Kidney epithelial cell (primary cell): ENCODE results near the gene TXNDC2. TPM values are rescaled to one million over a fixed set of nuclear protein-coding genes. Genes with fewer than 3 reads are reported as not detected.

Experiments
- DNase-seq: peaks from one replicate; pipeline ENCODE4 v3.0.0-alpha.2; 2010; ENCODE audit warnings: low read depth
- H3K27me3 ChIP-seq: 2 replicates; pipeline ENCODE4 v1.6.0; 2011; ENCODE audit warnings: low read length; ENCODE audit not compliant: control insufficient read depth, insufficient read depth
- H3K36me3 ChIP-seq: 2 replicates; pipeline ENCODE4 v1.5.1; 2011; ENCODE audit warnings: low read length; ENCODE audit not compliant: control insufficient read depth, insufficient read depth
- H3K4me3 ChIP-seq: 2 replicates; pipeline ENCODE4 v1.5.1; 2011; ENCODE audit warnings: low read depth, mild to moderate bottlenecking, control low read depth, low read length
- total RNA-seq: library from RNA; depleted of rRNA; stranded (reverse); fragments of >200 nt; gene quantifications from 2 replicates; pipeline ENCODE4 v1.2.3, GENCODE V29; 2015
- TF ChIP-seq, protein P1 (sequence below): IDR thresholded peaks from 2 replicates; pipeline ENCODE4 v1.5.1; 2011; ENCODE audit warnings: mild to moderate bottlenecking, moderate library complexity, low read length, control low read depth, inconsistent platforms; ENCODE audit not compliant: insufficient read depth, poor library complexity, severe bottlenecking

The TXNDC2 gene
- total RNA-seq, 1 donor from 2014 or later: not detected

GRCh38 chr18:9916808-9917207, 31.0 kb downstream of the TXNDC2 start:
- TF ChIP-seq, protein P1, sequence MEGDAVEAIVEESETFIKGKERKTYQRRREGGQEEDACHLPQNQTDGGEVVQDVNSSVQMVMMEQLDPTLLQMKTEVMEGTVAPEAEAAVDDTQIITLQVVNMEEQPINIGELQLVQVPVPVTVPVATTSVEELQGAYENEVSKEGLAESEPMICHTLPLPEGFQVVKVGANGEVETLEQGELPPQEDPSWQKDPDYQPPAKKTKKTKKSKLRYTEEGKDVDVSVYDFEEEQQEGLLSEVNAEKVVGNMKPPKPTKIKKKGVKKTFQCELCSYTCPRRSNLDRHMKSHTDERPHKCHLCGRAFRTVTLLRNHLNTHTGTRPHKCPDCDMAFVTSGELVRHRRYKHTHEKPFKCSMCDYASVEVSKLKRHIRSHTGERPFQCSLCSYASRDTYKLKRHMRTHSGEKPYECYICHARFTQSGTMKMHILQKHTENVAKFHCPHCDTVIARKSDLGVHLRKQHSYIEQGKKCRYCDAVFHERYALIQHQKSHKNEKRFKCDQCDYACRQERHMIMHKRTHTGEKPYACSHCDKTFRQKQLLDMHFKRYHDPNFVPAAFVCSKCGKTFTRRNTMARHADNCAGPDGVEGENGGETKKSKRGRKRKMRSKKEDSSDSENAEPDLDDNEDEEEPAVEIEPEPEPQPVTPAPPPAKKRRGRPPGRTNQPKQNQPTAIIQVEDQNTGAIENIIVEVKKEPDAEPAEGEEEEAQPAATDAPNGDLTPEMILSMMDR: no peak
- no peak for DNase-seq
- no peak overlapping the region for H3K4me3 ChIP-seq
- H3K27me3 ChIP-seq: no peaks in the 10 kb centered on the region
- no peaks in the 10 kb centered on the region for H3K36me3 ChIP-seq

DNA sequence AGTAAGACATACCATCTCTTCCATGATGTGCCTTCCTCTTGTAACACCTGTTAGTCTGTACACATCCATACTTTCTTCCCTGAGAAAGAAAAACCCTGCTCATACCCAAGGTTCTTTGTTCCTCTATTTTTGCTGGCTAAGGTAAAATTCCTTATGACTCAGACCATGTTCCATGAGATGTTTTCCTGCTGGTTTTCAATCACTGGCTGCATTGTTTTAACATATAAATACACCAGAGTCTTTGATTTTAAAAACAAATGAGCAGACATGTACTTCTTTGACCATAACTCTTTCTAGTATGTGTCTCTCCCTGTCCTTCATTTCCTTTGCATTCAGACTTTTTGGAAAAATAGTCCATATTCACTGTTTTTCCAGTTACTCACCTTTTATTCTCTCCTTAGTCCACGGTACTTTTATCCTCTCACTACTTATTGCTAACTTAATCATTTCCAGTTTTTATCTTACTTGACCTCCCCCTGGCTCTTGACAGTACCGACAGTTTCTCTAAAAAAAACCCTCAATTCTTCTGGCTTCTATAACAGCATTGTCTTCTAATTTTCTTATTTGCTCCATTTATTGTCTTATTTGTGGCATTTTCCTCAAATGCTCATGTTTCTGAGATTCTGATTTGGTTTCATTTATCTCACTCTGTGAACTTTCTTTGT, 32.4 kb downstream of the TXNDC2 start:
- no peak overlapping the region for H3K4me3 ChIP-seq
- H3K27me3 ChIP-seq: no peaks in the 10 kb centered on the region
- TF ChIP-seq, protein P1: no peak
- peak; percentile 38 for DNase-seq
- H3K36me3 ChIP-seq: no peaks in the 10 kb centered on the region

GRCh38 chr18:9919564-9920232, 33.9 kb downstream of the TXNDC2 start:
- no peak for DNase-seq
- no peak overlapping the region for H3K4me3 ChIP-seq
- no peaks in the 10 kb centered on the region for H3K36me3 ChIP-seq
- H3K27me3 ChIP-seq: no peaks in the 10 kb centered on the region
- TF ChIP-seq, protein P1: no peak

- TF ChIP-seq, protein P1: no peak
These were observed 37.0 kb downstream of the TXNDC2 start for GRCh38 chr18:9922592-9923311.

DNA sequence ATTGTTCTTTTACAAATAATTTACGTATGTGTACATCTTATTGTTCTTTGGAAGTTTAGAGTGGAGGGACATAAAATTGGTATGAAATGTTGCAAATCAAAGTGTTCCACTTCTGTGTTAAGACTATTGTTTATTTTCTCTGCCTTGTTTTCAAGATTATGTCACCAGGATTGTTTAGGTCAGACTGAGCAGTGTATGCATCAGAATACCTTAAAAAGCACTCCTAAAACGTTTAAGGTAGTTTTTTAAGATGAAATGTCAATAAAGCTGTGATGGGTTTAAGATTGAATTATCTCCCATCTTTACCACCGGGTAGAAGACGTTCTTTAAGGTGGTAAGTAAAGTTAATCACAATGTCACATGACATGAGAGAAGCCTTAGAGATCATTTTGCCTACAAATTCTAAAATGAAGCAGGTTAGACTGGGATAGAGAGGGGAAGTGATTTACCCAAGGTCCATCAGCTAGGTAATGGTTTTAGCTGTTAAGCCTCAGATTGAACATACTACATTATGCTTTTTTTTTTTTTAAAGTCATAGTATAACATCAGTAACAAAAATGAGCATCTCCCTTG, 38.7 kb downstream of the TXNDC2 start:
- TF ChIP-seq, protein P1: no peak
- Histone ChIP-seq H3K27me3 (no peaks in the 10 kb centered on the region), H3K4me3 (no peak overlapping the region), H3K36me3 (no peaks in the 10 kb centered on the region)
- no peak for DNase-seq

More at GRCh38 chr18:9922592-9923311, 37.0 kb downstream of the TXNDC2 start:
- no peaks in the 10 kb centered on the region for H3K27me3 ChIP-seq
- DNase-seq: no peak
- H3K4me3 ChIP-seq: no peak overlapping the region
- no peaks in the 10 kb centered on the region for H3K36me3 ChIP-seq
